HG02642 (cell line): Measurements from ENCODE around the gene ARHGAP6.
"Not testable (repeated sequence)": the region's sequence is repeated elsewhere in the genome, so short reads cannot be mapped to it uniquely, and the experiment has no call there.

ENCODE experiments used
- ATAC-seq: cut with Tn5 transposase; IDR thresholded peaks from one replicate; pipeline ENCODE4 v1.9.1; 2021; ENCODE audit warnings: mild to moderate bottlenecking; ENCODE audit not compliant: unreplicated experiment, poor library complexity

ARHGAP6 gene

DNA sequence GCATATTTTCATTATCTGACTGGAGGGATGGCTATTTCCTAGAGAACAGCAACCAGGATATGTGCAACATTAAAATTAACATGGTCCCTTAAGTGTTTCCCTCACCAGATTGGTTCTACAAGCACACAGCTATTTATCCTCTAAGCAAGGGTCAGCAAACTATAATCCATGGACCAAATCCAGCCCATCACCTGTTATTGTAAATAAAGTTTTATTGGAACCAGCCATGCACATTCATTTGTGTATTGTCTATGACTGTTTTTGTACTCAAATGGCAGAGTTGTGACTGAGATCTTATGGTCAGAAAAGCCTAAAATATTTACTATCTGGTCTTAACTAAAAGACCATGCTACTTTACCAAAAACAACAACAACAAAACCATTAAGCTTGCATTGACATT, 294.6 kb downstream of the ARHGAP6 start:
- ATAC-seq, result no peak

- ATAC-seq, result no peak
These were observed 297.9 kb downstream of the ARHGAP6 start for GRCh38 chrX:11367609-11368430.

GRCh38 chrX:11366998-11367595, 298.6 kb downstream of the ARHGAP6 start:
- ATAC-seq, result no peak

DNA sequence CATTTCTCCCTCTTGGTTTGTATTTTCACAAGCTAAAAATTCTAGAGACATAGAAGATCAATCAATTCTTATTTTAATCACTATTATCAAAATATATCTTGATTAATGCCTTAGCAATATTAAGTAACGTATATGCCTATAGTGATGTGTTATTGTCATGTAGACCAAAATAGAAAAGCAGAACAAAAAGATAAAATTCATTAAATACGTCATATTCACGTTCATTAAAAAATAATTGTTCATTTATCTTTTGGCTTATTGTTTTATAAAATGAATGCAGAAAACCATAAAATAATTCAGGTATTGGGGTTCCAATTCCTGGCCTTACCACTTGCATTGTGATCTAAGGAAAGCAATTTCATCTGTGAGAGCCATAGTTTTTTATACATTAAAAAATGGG, 300.3 kb downstream of the ARHGAP6 start:
- ATAC-seq, result no peak

GRCh38 chrX:11364835-11365234, 300.9 kb downstream of the ARHGAP6 start:
- no peak for ATAC-seq

- not testable (repeated sequence) for ATAC-seq
These were observed 301.9 kb downstream of the ARHGAP6 start for GRCh38 chrX:11363825-11364224.

- ATAC-seq, result peak; percentile 97
These were observed 302.6 kb downstream of the ARHGAP6 start for GRCh38 chrX:11363069-11363594.

GRCh38 chrX:11361666-11362065, 304.1 kb downstream of the ARHGAP6 start:
- ATAC-seq, result not testable (repeated sequence)

DNA sequence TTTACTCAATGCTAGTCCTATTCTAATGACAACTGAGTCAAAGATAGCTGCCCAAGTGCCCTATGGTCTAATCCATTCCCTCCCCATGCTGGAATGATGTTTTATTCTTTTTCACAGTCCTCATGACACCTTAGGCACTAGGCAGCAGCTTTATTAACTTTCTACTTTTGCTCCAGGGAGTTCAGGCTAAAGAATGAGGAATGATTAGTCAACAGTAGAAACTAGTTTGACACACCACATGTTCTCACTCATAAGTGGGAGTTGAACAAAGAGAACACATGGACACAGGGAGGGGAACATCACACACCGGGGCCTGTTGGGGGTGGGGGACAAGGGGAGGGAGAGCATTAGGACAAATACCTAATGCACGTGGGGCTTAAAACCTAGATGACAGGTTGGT, 309.8 kb downstream of the ARHGAP6 start:
- ATAC-seq, result not testable (repeated sequence)

- ATAC-seq, result no peak
These were observed 310.3 kb downstream of the ARHGAP6 start for GRCh38 chrX:11355259-11355909.

GRCh38 chrX:11352296-11352741, 313.4 kb downstream of the ARHGAP6 start:
- ATAC-seq, result no peak

- peak; percentile 38 for ATAC-seq
These were observed 314.1 kb downstream of the ARHGAP6 start for GRCh38 chrX:11351375-11352295.

DNA sequence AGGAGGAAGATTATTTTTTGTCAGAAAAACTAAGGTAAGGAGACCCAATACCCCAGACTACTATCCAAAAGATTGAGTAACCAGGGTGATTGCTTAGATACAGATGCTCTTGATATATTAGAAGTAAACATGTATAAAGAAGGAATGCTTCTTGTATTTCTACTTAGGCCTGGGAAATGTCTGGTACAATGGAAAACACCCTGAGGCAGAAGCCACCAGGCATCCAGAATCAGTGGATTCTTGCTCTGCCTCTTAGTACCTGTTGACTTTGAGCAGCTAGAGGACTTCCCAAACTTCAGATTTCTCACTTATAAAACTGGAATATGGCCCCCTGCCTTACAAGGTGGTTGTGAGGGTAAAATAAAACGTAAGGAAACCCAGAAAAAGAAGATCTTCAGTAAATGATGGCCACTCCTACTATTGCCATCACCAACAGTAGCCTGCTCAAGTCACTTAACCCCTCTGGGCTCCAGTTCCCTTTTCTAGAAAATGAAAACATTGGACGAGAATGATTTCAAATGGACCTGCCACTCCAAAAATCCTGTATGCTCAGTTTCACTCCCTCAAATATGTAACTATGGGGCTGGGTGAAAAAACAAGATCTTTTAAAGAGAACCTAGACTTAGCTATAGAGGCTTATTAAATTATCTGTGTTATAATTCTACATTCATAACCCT, 315.9 kb downstream of the ARHGAP6 start:
- ATAC-seq, result no peak

- no peak for ATAC-seq
These were observed 316.7 kb downstream of the ARHGAP6 start for GRCh38 chrX:11349020-11349419.

DNA sequence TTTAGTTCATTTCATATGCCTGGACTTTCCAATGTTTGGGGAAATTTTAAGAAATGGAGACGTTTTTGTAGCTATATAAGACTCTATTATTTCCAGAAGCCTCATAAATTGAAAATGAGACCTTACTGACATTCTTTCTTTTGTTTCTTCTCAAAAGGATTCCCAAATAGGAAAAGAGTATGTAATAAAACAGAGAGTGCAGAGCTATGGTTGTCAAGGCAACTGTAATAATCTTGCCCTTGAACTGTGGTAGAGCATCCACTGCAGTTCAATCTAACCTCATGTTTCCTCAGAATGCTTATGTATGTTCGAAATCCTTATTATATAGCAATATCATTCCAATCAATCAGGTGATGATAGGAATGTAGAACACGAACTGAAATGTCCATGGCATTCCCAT, 318.4 kb downstream of the ARHGAP6 start:
- no peak for ATAC-seq

DNA sequence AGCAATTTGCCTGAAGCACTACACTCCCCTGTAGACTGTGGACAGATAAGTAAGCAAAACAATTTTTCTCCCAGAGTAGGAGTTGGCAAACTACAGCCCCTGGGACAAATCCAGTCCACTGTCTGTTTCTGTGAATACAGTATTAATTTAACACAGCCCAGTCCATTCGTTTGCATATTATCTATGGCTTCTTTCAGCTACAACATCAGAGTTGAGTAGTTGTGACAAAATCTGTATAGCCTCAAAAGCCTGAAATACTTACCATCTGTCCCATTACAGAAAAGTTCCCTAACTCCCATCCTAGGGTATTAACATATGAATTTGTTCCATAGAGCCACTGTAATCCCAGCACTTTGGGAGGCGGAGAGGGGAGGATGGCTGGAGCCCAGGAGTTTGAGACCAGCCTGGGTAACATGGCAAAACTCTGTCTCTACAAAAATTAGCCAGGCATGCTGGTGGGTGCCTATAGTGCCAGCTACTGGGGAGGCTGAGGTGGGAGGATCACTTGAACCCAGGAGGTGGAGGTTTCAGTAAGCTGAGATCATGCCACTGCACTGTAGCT, 319.5 kb downstream of the ARHGAP6 start:
- ATAC-seq, result no peak

DNA sequence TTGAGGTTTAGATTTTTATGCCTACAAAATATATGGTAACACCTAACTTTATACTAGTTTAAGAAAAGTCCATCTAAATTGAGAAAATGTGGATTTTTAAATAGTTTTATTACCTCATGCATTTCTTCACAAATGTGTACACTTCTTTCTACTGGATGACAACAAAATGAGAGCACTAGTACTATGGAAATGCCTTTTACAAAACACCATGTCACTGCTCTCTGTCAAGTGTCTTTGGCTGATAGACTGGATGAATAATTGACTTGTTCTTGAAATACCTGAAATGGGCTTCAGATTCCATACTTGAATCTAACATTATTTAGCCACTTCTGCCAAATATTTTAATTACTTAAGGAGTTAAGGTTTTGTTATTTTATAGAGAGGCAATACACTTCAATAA, 323.0 kb downstream of the ARHGAP6 start:
- ATAC-seq, result no peak

GRCh38 chrX:11341274-11342201, 324.2 kb downstream of the ARHGAP6 start:
- ATAC-seq, result peak; percentile 59
